HG02884 (cell line): ENCODE data around the gene CNNM2.

Experiments
- ATAC-seq: cut with Tn5 transposase; IDR thresholded peaks from one replicate; pipeline ENCODE4 v1.9.1; 2021; ENCODE audit warnings: mild to moderate bottlenecking, moderate library complexity; ENCODE audit not compliant: unreplicated experiment

Gene CNNM2

GRCh38 chr10:103100620-103101019 is 182.5 kb downstream of the CNNM2 start:
- ATAC-seq, result no peak

- ATAC-seq, result no peak
Observed at GRCh38 chr10:103102195-103102594, 184.1 kb downstream of the CNNM2 start.

GRCh38 chr10:103103989-103104388 is 185.9 kb downstream of the CNNM2 start:
- ATAC-seq, result no peak

- no peak for ATAC-seq
Observed at GRCh38 chr10:103104721-103105120, 186.6 kb downstream of the CNNM2 start.

- ATAC-seq, result no peak
Observed at GRCh38 chr10:103105462-103105861, 187.4 kb downstream of the CNNM2 start.

- no peak for ATAC-seq
Observed at GRCh38 chr10:103106539-103106938, 188.4 kb downstream of the CNNM2 start.

GRCh38 chr10:103109821-103110220 is 191.7 kb downstream of the CNNM2 start:
- ATAC-seq, result no peak

- ATAC-seq, result no peak
Observed at GRCh38 chr10:103110407-103110806, 192.3 kb downstream of the CNNM2 start.

GRCh38 chr10:103111031-103111917 is 193.2 kb downstream of the CNNM2 start:
- peak; percentile 57 for ATAC-seq

- ATAC-seq, result peak; percentile 61
Observed at GRCh38 chr10:103111918-103112877, 194.1 kb downstream of the CNNM2 start.

GRCh38 chr10:103114876-103115275 is 196.8 kb downstream of the CNNM2 start:
- ATAC-seq, result no peak

- ATAC-seq, result no peak
Observed at GRCh38 chr10:103117247-103117646, 199.2 kb downstream of the CNNM2 start.

- ATAC-seq, result no peak
Observed at GRCh38 chr10:103120546-103120945, 202.5 kb downstream of the CNNM2 start.

- ATAC-seq, result no peak
Observed at GRCh38 chr10:103120977-103121735, 203.1 kb downstream of the CNNM2 start.

GRCh38 chr10:103123282-103124024 is 205.4 kb downstream of the CNNM2 start:
- no peak for ATAC-seq

- no peak for ATAC-seq
Observed at GRCh38 chr10:103124420-103125096, 206.5 kb downstream of the CNNM2 start.

GRCh38 chr10:103125323-103126267 is 207.5 kb downstream of the CNNM2 start:
- peak; percentile 90 for ATAC-seq

GRCh38 chr10:103127241-103127640 is 209.1 kb downstream of the CNNM2 start:
- ATAC-seq, result no peak
